ENCODE measurements around the gene PRICKLE2. TPM values are rescaled to one million over a fixed set of nuclear protein-coding genes. Genes with fewer than 3 reads are reported as not detected.

PRICKLE2 gene
- total and polyA plus RNA-seq, 3 donors from 2014 or later, result 5.5 to 10.1 (median 9.1) TPM

DNA sequence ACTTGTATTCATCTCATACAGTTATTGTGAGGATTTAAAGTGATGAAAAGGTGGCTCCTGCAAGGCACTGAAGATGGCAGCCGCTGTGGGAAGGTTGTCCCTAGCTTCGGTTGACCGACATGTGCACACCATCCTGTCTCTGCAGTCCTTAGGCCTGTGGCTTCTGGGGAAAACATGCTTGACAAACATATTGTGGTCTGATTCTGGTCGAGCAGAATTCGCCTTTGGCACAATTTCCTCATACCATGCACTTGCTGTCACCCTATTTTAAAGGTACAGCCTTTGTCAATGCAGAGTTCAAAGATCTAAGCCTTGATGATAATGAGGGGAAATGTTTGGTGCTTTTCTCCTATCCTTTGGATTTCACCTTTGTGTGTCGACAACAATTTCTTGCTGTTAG is 50.9 kb downstream of the PRICKLE2 start:
- DNase-seq, result no peak
- H3K4me1 ChIP-seq, result no peaks in the 10 kb centered on the region
- WGBS, 2 donors, result 93 to 97% methylated on average over 6 of the region's 6 CpGs
- no peaks in the 10 kb centered on the region for H3K36me3 ChIP-seq (ENCODE audit: low read depth, missing control alignments)
- TF ChIP-seq POLR2A (IDR thresholded peaks at IDR 0.05), result no peak
- TF ChIP-seq, protein P1, sequence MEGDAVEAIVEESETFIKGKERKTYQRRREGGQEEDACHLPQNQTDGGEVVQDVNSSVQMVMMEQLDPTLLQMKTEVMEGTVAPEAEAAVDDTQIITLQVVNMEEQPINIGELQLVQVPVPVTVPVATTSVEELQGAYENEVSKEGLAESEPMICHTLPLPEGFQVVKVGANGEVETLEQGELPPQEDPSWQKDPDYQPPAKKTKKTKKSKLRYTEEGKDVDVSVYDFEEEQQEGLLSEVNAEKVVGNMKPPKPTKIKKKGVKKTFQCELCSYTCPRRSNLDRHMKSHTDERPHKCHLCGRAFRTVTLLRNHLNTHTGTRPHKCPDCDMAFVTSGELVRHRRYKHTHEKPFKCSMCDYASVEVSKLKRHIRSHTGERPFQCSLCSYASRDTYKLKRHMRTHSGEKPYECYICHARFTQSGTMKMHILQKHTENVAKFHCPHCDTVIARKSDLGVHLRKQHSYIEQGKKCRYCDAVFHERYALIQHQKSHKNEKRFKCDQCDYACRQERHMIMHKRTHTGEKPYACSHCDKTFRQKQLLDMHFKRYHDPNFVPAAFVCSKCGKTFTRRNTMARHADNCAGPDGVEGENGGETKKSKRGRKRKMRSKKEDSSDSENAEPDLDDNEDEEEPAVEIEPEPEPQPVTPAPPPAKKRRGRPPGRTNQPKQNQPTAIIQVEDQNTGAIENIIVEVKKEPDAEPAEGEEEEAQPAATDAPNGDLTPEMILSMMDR (IDR thresholded peaks at IDR 0.05), result no peak
- intact Hi-C loops (cut with DNase I; ENCODE audit: low total_unique reads), result no loop called here
- H3K27ac ChIP-seq, result no peak overlapping the region
- no peak overlapping the region for H3K4me3 ChIP-seq
- H3K27me3 ChIP-seq, result no peaks in the 10 kb centered on the region
- H3K9me3 ChIP-seq, result no peaks in the 10 kb centered on the region

DNA sequence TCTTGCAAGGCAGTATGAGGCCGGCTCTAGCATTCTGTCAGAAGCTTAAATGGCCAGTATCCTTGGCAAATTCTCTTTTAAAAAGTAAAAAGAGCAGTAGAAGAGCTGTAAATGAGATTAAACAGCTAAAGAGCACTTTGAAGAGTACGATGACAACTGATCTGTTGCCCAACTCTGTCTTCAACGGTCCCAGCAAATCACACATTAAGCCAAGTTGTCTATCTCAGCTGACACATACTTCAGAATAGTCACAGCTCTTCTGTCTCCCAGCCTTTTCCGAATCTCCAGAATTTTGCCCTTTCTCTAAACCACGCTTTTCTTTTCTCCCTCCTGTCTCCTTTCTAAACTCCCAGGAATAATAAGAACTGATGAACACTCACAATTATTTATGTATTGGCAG is 51.7 kb downstream of the PRICKLE2 start:
- Histone ChIP-seq H3K27ac (no peak overlapping the region), H3K36me3 (ENCODE audit: low read depth, missing control alignments) (no peaks in the 10 kb centered on the region), H3K27me3 (no peaks in the 10 kb centered on the region), H3K4me1 (no peaks in the 10 kb centered on the region), H3K9me3 (no peaks in the 10 kb centered on the region), H3K4me3 (no peak overlapping the region)
- intact Hi-C loops (cut with DNase I; ENCODE audit: low total_unique reads), result no loop called here
- TF ChIP-seq, protein P1 (IDR thresholded peaks at IDR 0.05), result no peak
- TF ChIP-seq POLR2A (IDR thresholded peaks at IDR 0.05), result no peak
- 88 to 93% methylated on average over 5 of the region's 5 CpGs for WGBS, 2 donors
- DNase-seq, result no peak

DNA sequence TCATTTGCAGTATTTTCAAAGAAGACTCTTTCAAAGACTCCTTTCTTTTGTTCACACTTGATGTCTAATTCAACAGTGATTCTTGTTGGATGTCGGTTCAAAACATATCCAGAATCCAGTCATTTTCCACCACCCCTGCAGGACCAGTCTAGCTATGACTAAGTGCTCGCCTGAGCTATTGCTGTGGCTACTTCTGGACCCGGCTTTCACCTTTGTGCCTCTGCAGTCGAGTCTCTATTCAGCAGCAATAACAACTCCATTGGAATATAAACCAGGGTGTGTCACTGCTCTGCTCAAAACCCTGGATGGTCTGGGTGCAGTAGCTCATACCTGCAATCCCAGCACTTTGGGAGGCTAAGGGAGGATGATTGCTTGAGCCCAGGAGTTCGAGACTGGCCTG is 55.0 kb downstream of the PRICKLE2 start:
- DNase-seq, result no peak
- no peak for TF ChIP-seq POLR2A (IDR thresholded peaks at IDR 0.05)
- TF ChIP-seq, protein P1 (IDR thresholded peaks at IDR 0.05), result no peak
- intact Hi-C loops (cut with DNase I; ENCODE audit: low total_unique reads), result no loop called here
- Histone ChIP-seq H3K27me3 (no peaks in the 10 kb centered on the region), H3K4me3 (no peak overlapping the region), H3K4me1 (no peaks in the 10 kb centered on the region), H3K36me3 (ENCODE audit: low read depth, missing control alignments) (no peaks in the 10 kb centered on the region), H3K9me3 (no peaks in the 10 kb centered on the region), H3K27ac (no peak overlapping the region)
- 88 to 92% methylated on average over 5 of the region's 5 CpGs for whole genome bisulfite sequencing, 2 donors

DNA sequence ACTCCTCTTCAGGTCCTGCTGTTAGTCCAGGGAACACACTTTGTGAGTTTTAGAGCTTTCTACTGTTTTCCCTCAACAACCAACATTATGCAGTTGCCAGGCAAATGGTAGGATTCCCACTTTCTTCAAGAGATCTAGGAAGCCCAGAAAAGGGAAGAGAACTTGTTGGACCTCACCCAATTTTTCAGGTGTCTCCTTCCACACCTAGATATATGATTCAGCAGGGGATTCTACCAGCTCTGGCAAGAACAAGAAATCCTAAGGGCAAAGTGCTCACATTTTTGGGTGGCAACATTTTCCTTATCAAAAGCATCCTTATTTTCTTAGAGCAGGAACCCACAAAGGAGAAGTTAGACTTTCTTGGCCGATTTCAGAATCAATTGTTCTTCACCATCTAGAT is 57.4 kb downstream of the PRICKLE2 start:
- Histone ChIP-seq H3K4me1 (no peaks in the 10 kb centered on the region), H3K27ac (no peak overlapping the region), H3K4me3 (no peak overlapping the region), H3K27me3 (no peaks in the 10 kb centered on the region), H3K9me3 (no peaks in the 10 kb centered on the region), H3K36me3 (ENCODE audit: low read depth, missing control alignments) (no peaks in the 10 kb centered on the region)
- WGBS, 2 donors, result 90 to 94% methylated on average over 1 of the region's 1 CpG
- intact Hi-C loops (cut with DNase I; ENCODE audit: low total_unique reads), result no loop called here
- TF ChIP-seq, protein P1 (IDR thresholded peaks at IDR 0.05), result no peak
- no peak for TF ChIP-seq POLR2A (IDR thresholded peaks at IDR 0.05)
- DNase-seq, result no peak

DNA sequence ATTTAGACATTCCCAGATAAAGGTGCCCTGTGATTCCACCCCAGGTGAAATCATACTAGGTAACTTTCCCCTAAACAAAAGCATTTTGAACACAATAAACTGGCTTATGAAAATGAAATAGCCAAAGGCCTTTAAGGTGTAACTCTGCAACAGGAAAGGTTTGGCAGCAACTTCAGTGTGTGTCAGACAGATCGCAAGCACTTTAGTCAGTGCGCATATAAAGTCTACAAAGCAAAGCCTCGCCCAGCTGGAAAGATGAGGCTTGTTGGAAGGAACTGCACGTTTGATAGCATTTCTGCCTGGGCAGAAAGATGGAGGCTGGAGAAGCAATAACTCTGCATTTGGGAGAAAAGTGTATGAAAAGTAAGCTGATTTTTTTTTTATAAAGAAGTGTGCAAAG is 57.9 kb downstream of the PRICKLE2 start:
- no peak for DNase-seq
- no peaks in the 10 kb centered on the region for H3K4me1 ChIP-seq
- no peaks in the 10 kb centered on the region for H3K27me3 ChIP-seq
- H3K36me3 ChIP-seq (ENCODE audit: low read depth, missing control alignments), result no peaks in the 10 kb centered on the region
- no peak overlapping the region for H3K4me3 ChIP-seq
- intact Hi-C loops (cut with DNase I; ENCODE audit: low total_unique reads), result no loop called here
- no peak for TF ChIP-seq POLR2A (IDR thresholded peaks at IDR 0.05)
- TF ChIP-seq, protein P1 (IDR thresholded peaks at IDR 0.05), result no peak
- no peak overlapping the region for H3K27ac ChIP-seq
- 73 to 80% methylated on average over 4 of the region's 4 CpGs for WGBS, 2 donors
- no peaks in the 10 kb centered on the region for H3K9me3 ChIP-seq

Data from testis (tissue), 3 donors.